GM12865 (cell line): Measurements from ENCODE around the gene KY.

Experiments
- DNase-seq: peaks from one replicate; pipeline ENCODE4 v3.0.0; 2010; ENCODE audit warnings: low read depth
- H3K4me3 ChIP-seq: 2 replicates; pipeline ENCODE4 v1.5.1; 2011; ENCODE audit warnings: mild to moderate bottlenecking, low read depth, low read length, control low read depth
- TF ChIP-seq, protein P1 (sequence below): IDR thresholded peaks from 2 replicates; pipeline ENCODE4 v1.5.1; 2011; ENCODE audit warnings: low read length, control low read depth, low read depth, inconsistent platforms; ENCODE audit not compliant: insufficient read depth; ENCODE audit errors: missing control alignments

The KY gene

GRCh38 chr3:134672571-134672970 lies 21.7 kb upstream of the KY start:
- TF ChIP-seq, protein P1, sequence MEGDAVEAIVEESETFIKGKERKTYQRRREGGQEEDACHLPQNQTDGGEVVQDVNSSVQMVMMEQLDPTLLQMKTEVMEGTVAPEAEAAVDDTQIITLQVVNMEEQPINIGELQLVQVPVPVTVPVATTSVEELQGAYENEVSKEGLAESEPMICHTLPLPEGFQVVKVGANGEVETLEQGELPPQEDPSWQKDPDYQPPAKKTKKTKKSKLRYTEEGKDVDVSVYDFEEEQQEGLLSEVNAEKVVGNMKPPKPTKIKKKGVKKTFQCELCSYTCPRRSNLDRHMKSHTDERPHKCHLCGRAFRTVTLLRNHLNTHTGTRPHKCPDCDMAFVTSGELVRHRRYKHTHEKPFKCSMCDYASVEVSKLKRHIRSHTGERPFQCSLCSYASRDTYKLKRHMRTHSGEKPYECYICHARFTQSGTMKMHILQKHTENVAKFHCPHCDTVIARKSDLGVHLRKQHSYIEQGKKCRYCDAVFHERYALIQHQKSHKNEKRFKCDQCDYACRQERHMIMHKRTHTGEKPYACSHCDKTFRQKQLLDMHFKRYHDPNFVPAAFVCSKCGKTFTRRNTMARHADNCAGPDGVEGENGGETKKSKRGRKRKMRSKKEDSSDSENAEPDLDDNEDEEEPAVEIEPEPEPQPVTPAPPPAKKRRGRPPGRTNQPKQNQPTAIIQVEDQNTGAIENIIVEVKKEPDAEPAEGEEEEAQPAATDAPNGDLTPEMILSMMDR: no peak
- no peak overlapping the region for H3K4me3 ChIP-seq
- DNase-seq: no peak

DNA sequence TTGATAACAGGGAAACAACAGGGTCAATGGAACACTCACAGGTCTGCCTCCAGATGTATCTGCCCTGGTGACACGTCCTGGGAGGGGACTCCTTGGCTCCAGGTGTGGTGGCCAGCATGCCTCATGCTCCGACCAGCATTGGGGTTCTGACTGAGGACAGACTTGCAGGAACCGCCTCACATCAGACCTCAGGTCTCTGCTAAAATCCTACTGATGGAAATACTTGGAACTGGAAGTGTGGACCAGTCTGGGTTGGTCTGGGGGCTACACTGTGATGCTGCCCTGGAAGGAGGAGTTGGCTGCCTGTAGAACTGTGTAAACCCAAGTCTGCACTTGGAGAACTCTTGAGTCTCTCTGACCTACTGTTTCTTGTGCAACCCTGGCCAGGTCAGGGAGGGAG lies 17.1 kb upstream of the KY start:
- DNase-seq: no peak
- TF ChIP-seq, protein P1: no peak
- H3K4me3 ChIP-seq: no peak overlapping the region

DNA sequence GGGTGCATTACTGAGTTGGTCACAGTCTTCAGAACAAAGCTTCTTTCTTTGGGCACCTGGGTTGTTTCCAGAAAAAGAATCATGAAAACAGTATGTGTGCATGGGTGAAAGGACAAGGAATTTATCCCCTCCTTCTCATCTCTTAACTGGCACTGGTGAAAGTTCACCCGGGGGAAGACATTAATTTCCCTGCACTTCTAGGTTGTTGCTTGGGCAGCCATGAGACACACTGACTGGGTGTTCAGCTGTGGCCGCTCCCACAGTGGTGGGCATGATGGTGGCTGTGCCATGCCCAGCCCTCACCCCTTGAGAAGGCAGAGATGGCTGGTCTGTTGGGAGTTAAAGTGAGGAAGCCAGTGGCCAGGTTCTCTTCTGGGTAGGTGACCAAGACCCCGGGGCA lies 16.6 kb upstream of the KY start:
- no peak for DNase-seq
- TF ChIP-seq, protein P1: no peak
- no peak overlapping the region for H3K4me3 ChIP-seq

GRCh38 chr3:134666885-134667284 lies 16.1 kb upstream of the KY start:
- DNase-seq: no peak

DNA sequence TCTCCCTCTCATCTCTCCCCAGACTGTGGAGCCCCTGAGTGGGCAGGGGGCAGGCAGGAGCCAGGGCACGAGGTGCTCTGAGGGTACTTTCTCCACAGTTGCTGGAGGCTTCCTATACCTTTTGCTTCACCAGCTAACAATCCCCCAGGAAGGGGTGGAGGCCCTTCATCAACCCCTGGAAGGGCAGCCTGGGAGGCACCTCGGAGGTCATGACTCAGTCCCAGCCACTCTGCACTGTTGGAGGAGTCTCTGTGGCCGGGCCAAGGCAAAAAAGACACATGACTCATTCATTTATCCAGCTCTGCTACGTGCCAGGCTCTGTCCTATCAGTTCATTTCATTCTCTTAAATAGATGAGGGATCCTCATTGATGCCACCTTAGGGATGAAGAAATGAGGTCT lies 15.6 kb upstream of the KY start:
- TF ChIP-seq, protein P1: no peak
- no peak for DNase-seq
- no peak overlapping the region for H3K4me3 ChIP-seq

More at GRCh38 chr3:134666885-134667284, 16.1 kb upstream of the KY start:
- H3K4me3 ChIP-seq: no peak overlapping the region
- TF ChIP-seq, protein P1: no peak

- DNase-seq: no peak
- H3K4me3 ChIP-seq: no peak overlapping the region
- TF ChIP-seq, protein P1: no peak
Measured at GRCh38 chr3:134666052-134666451, 15.2 kb upstream of the KY start.

- DNase-seq: no peak
- TF ChIP-seq, protein P1: no peak
- no peak overlapping the region for H3K4me3 ChIP-seq
Measured at GRCh38 chr3:134665243-134665642, 14.4 kb upstream of the KY start.
